Mucosa of descending colon (tissue), 3 donors: ENCODE measurements around the gene MILR1. TPM values are rescaled to one million over a fixed set of nuclear protein-coding genes. Genes with fewer than 3 reads are reported as not detected.
"Not testable (repeated sequence)": the region's sequence is repeated elsewhere in the genome, so short reads cannot be mapped to it uniquely, and the experiment has no call there.

Experiments
- ATAC-seq: fragments of 200-7000 bp; cut with Tn5 transposase; one replicate; pipeline ENCODE4 v1.9.1; 2020; ENCODE audit warnings: mild to moderate bottlenecking, moderate library complexity
- DNase-seq, 3 donors: peaks; one replicate each; pipeline ENCODE4 v3.0.0-alpha.2; 2020
- H3K36me3 ChIP-seq: fragments of 200-600 bp; one replicate; pipeline ENCODE4 v1.8.0; 2021; ENCODE audit warnings: low read depth, mild to moderate bottlenecking
- H3K4me1 ChIP-seq: fragments of 200-600 bp; one replicate; pipeline ENCODE4 v1.8.0; 2021; ENCODE audit warnings: low read depth, mild to moderate bottlenecking
- H3K4me3 ChIP-seq: fragments of 200-600 bp; one replicate; pipeline ENCODE4 v1.8.0; 2021; ENCODE audit warnings: mild to moderate bottlenecking
- H3K9me3 ChIP-seq: fragments of 200-600 bp; one replicate; pipeline ENCODE4 v1.8.0; 2021; ENCODE audit warnings: mild to moderate bottlenecking
- CTCF ChIP-seq: fragments of 200-600 bp; IDR thresholded peaks from one replicate; pipeline ENCODE4 v1.8.0; 2022; ENCODE audit warnings: antibody characterized with exemption, mild to moderate bottlenecking
- intact Hi-C, 2 donors: fragments of 100-400 bp; cut with DNase I in 1 of 2; cut with micrococcal nuclease in 1 of 2; formaldehyde crosslinking; loops; one replicate each; pipeline versions ENCODE4 v1.11.0 to v1.11.1; 2022; cut with DNase I, micrococcal nuclease
- total RNA-seq, 3 donors: library from RNA; stranded (reverse); fragmentation: NEBNext Ultra II Directional in 2 of 3; extraction: Animal tissue kit (Norgen Biotek cat#: 25700) in 2 of 3; gene quantifications; one replicate each; pipeline versions ENCODE4 v1.2.1 to v1.2.4, GENCODE V29; 2021 to 2023
- donor health status: DM: no; HTN: no; CAD: no; lungs with moderate emphysema.
- donor health status: DM: no; HTN: no; CAD: no.
- donor health status: DM: no; HTN: yes; CAD: no.

The MILR1 gene
- total RNA-seq, 3 donors from 2014 or later, result 4.4 to 4.6 (median 4.6) TPM

GRCh38 chr17:64412944-64413381, 36.0 kb upstream of the MILR1 start:
- ATAC-seq, result no peak
- Histone ChIP-seq H3K4me1 (no peaks in the 10 kb centered on the region), H3K4me3 (no peak overlapping the region), H3K36me3 (no peaks in the 10 kb centered on the region), H3K9me3 (no peaks in the 10 kb centered on the region)
- DNase-seq, result no peak
- no peak for TF ChIP-seq CTCF
- intact Hi-C loops, result no loop called here

- TF ChIP-seq CTCF, result no peak
- intact Hi-C loops, result no loop called here
These were observed 35.4 kb upstream of the MILR1 start for GRCh38 chr17:64413513-64413912.

GRCh38 chr17:64418506-64419339, 30.2 kb upstream of the MILR1 start:
- intact Hi-C loops, result loop anchor here (5.0 kb wide), 2 partner anchors 96 to 101 kb away; no protein-coding TSS in a partner anchor
- H3K9me3 ChIP-seq, result no peaks in the 10 kb centered on the region
- DNase-seq (peak in 1 of 3 donors; percentile 13), ATAC-seq (peak; percentile 68)
- H3K4me3 ChIP-seq, result no peak overlapping the region
- no peaks in the 10 kb centered on the region for H3K4me1 ChIP-seq
- no peaks in the 10 kb centered on the region for H3K36me3 ChIP-seq
- TF ChIP-seq CTCF, result peak; percentile 40

More at GRCh38 chr17:64413513-64413912, 35.4 kb upstream of the MILR1 start:
- ATAC-seq (peak; percentile 59), DNase-seq (no peak)
- Histone ChIP-seq H3K4me1 (no peaks in the 10 kb centered on the region), H3K36me3 (no peaks in the 10 kb centered on the region), H3K4me3 (no peak overlapping the region), H3K9me3 (no peaks in the 10 kb centered on the region)

GRCh38 chr17:64420143-64420670, 28.7 kb upstream of the MILR1 start:
- TF ChIP-seq CTCF, result peak; percentile 59
- ATAC-seq (peak; percentile 92), DNase-seq (peak in 1 of 3 donors; percentile 38)
- Histone ChIP-seq H3K9me3 (no peaks in the 10 kb centered on the region), H3K36me3 (no peaks in the 10 kb centered on the region), H3K4me1 (no peaks in the 10 kb centered on the region), H3K4me3 (no peak overlapping the region)
- intact Hi-C loops, result loop anchor here in 1 of 2 donors (5.0 kb wide), 1 partner anchor 72 kb away; no protein-coding TSS in a partner anchor

GRCh38 chr17:64422121-64422520, 26.8 kb upstream of the MILR1 start:
- not testable (repeated sequence) for H3K9me3 ChIP-seq, ATAC-seq, H3K4me1 ChIP-seq, H3K36me3 ChIP-seq, H3K4me3 ChIP-seq, DNase-seq
- intact Hi-C loops, result loop anchor here in 1 of 2 donors (5.0 kb wide), 1 partner anchor 70 kb away; no protein-coding TSS in a partner anchor

GRCh38 chr17:64423881-64424280, 25.0 kb upstream of the MILR1 start:
- no peak for TF ChIP-seq CTCF
- no peaks in the 10 kb centered on the region for H3K36me3 ChIP-seq
- no peaks in the 10 kb centered on the region for H3K4me1 ChIP-seq
- H3K4me3 ChIP-seq, result no peak overlapping the region
- no peak for DNase-seq
- H3K9me3 ChIP-seq, result no peaks in the 10 kb centered on the region
- ATAC-seq, result peak; percentile 49
- intact Hi-C loops, result loop anchor here in 1 of 2 donors (5.0 kb wide), 1 partner anchor 68 kb away; no protein-coding TSS in a partner anchor
